SK-N-SH (cell line): Measurements from ENCODE around the gene CCDC74A. TPM values are rescaled to one million over a fixed set of nuclear protein-coding genes. Genes with fewer than 3 reads are reported as not detected.

Experiments
- CTCF ChIA-PET: fragments of 300-600, 350-600 bp; formaldehyde crosslinking; extraction: SDS; loops from one replicate; lab custom pipeline; 2021; lab: Yijun Ruan, JAX
- POLR2A ChIA-PET: fragments of 350-600 bp; sonication (Branson Sonifier 250); formaldehyde crosslinking; extraction: SDS; loops from one replicate; lab custom pipeline; 2020; ENCODE audit warnings: antibody characterized with exemption, inconsistent platforms; lab: Yijun Ruan, JAX
- DNase-seq: peaks from one replicate; pipeline ENCODE4 v3.0.0; 2012
- H2AFZ ChIP-seq: fragments of 200-600 bp; sonication (generic); 2 replicates; pipeline ENCODE4 v1.8.1; 2016; ENCODE audit warnings: antibody characterized with exemption, mild to moderate bottlenecking, low read depth
- H3F3A ChIP-seq: fragments of 200-600 bp; sonication (generic); replicated peaks from 2 replicates; pipeline ENCODE3; 2016; ENCODE audit warnings: antibody characterized with exemption, mild to moderate bottlenecking; ENCODE audit not compliant: insufficient read depth
- H3K27ac ChIP-seq, 2 experiments: fragments of 200-500 bp in 1 of 2; fragments of 200-600 bp in 1 of 2; sonication (Bioruptor generic) in 1 of 2; sonication (generic), shearing (Covaris generic) in 1 of 2; 2 replicates each; pipeline versions ENCODE4 v1.5.1 to v1.6.1; 2014 to 2016; ENCODE audit warnings: low read depth in 2 of 2, inconsistent platforms in 1 of 2, low read length in 1 of 2, mild to moderate bottlenecking in 1 of 2, mixed read lengths in 1 of 2
- H3K27me3 ChIP-seq: fragments of 200-600 bp; sonication (generic), shearing (Covaris generic); 2 replicates; pipeline ENCODE4 v1.6.1; 2016; ENCODE audit warnings: mixed run types; ENCODE audit not compliant: insufficient read depth
- H3K36me3 ChIP-seq, 2 experiments: fragments of 200-500 bp in 1 of 2; fragments of 200-600 bp in 1 of 2; sonication (Bioruptor generic) in 1 of 2; sonication (generic) in 1 of 2; replicated peaks in 1 of 2; 2 replicates each; pipeline versions ENCODE3 to v1.5.1; 2014 to 2016; ENCODE audit warnings: low read length in 1 of 2, mild to moderate bottlenecking in 1 of 2; ENCODE audit not compliant: insufficient read depth in 2 of 2, control insufficient read depth in 1 of 2
- H3K4me1 ChIP-seq, 2 experiments: fragments of 200-500 bp in 1 of 2; fragments of 200-600 bp in 1 of 2; sonication (Bioruptor generic) in 1 of 2; sonication (generic), shearing (Covaris generic) in 1 of 2; 2 replicates each; pipeline versions ENCODE4 v1.5.1 to v1.6.1; 2014 to 2016; ENCODE audit warnings: low read depth in 1 of 2, low read length in 1 of 2, mixed run types in 1 of 2; ENCODE audit not compliant: insufficient read depth in 2 of 2, control insufficient read depth in 1 of 2
- H3K4me2 ChIP-seq: fragments of 200-600 bp; sonication (generic), shearing (Covaris generic); 2 replicates; pipeline ENCODE4 v1.6.1; 2017; ENCODE audit warnings: mixed run types
- H3K4me3 ChIP-seq, 2 experiments: fragments of 200-500 bp in 1 of 2; fragments of 200-600 bp in 1 of 2; sonication (Bioruptor generic) in 1 of 2; sonication (generic), shearing (Covaris generic) in 1 of 2; 2 replicates each; pipeline versions ENCODE4 v1.5.1 to v1.8.1; 2014 to 2016; ENCODE audit warnings: low read depth in 2 of 2, inconsistent platforms in 1 of 2, low read length in 1 of 2, mild to moderate bottlenecking in 1 of 2, mixed read lengths in 1 of 2, moderate library complexity in 1 of 2
- H3K79me2 ChIP-seq: fragments of 200-600 bp; sonication (generic); 2 replicates; pipeline ENCODE4 v1.8.1; 2017; ENCODE audit warnings: mild to moderate bottlenecking; ENCODE audit not compliant: insufficient read depth
- H3K9ac ChIP-seq: fragments of 200-600 bp; sonication (generic); 2 replicates; pipeline ENCODE4 v1.6.1; 2017; ENCODE audit warnings: mixed run types
- H3K9me2 ChIP-seq: fragments of 200-600 bp; sonication (generic); 2 replicates; pipeline ENCODE4 v1.6.1; 2017; ENCODE audit warnings: mixed run types
- H3K9me3 ChIP-seq: fragments of 200-600 bp; sonication (generic); 2 replicates; pipeline ENCODE4 v1.6.1; 2017; ENCODE audit warnings: mixed run types, mild to moderate bottlenecking, moderate library complexity
- H4K20me1 ChIP-seq: fragments of 200-600 bp; sonication (generic); 2 replicates; pipeline ENCODE4 v1.6.1; 2017; ENCODE audit warnings: mild to moderate bottlenecking, mixed run types; ENCODE audit not compliant: insufficient read depth
- EP300 ChIP-seq, 2 experiments: IDR thresholded peaks; 2 replicates each; pipeline versions ENCODE4 v1.4.0 to v1.6.1; 2012; ENCODE audit warnings: borderline replicate concordance in 1 of 2, low read depth in 1 of 2, low read length in 1 of 2
- FOXM1 ChIP-seq: IDR thresholded peaks from 2 replicates; pipeline ENCODE4 v1.4.0; 2012; ENCODE audit warnings: low read depth, mild to moderate bottlenecking
- GABPA ChIP-seq: IDR thresholded peaks from 2 replicates; pipeline ENCODE4 v1.4.0; 2012; ENCODE audit warnings: low read depth, mild to moderate bottlenecking
- GATA2 ChIP-seq: sonication (generic); formaldehyde crosslinking; IDR thresholded peaks from 2 replicates; pipeline ENCODE4 v1.5.0; 2020; ENCODE audit warnings: mild to moderate bottlenecking, missing genetic modification reagents
- MEF2A ChIP-seq: IDR thresholded peaks from 2 replicates; pipeline ENCODE4 v1.4.0; 2012; ENCODE audit warnings: low read depth, borderline replicate concordance
- NRF1 ChIP-seq: IDR thresholded peaks from 2 replicates; pipeline ENCODE4 v1.6.1; 2012; ENCODE audit warnings: low read depth, mild to moderate bottlenecking, low read length
- RAD21 ChIP-seq: IDR thresholded peaks from 2 replicates; pipeline ENCODE4 v1.6.1; 2012; ENCODE audit warnings: mild to moderate bottlenecking, low read length
- SMC3 ChIP-seq: IDR thresholded peaks from 2 replicates; pipeline ENCODE4 v1.6.1; 2012; ENCODE audit warnings: low read depth, low read length, improper control_type of control experiment
- TAF1 ChIP-seq: IDR thresholded peaks from 2 replicates; pipeline ENCODE4 v1.6.1; 2012; ENCODE audit warnings: low read depth, mild to moderate bottlenecking, low read length, moderate library complexity, borderline replicate concordance
- TEAD4 ChIP-seq: IDR thresholded peaks from 2 replicates; pipeline ENCODE4 v1.4.0; 2012; ENCODE audit warnings: mild to moderate bottlenecking, borderline replicate concordance; ENCODE audit not compliant: insufficient read depth
- WGBS: methylation state at CpG from one replicate; pipeline ENCODE4 v1.1.6; 2017; ENCODE audit warnings: low lambda C conversion rate; 5-methylcytosine and 5-hydroxymethylcytosine counted together
- polyA plus RNA-seq, 3 experiments: library from polyadenylated mRNA; depleted of rRNA; stranded (reverse); fragments of >200 nt; gene quantifications; 2 replicates each; pipeline ENCODE4 v1.2.3, GENCODE V29; 2012
- TF ChIP-seq, protein P1 (sequence below): fragments of 200-600 bp; sonication (generic); IDR thresholded peaks from 2 replicates; pipeline ENCODE4 v1.6.1; 2017; ENCODE audit warnings: antibody characterized with exemption, mild to moderate bottlenecking, moderate library complexity
- TF ChIP-seq, protein P2 (sequence below): fragments of 150-350 bp; IDR thresholded peaks from 2 replicates; pipeline ENCODE4 v1.6.1; 2017; ENCODE audit warnings: antibody characterized with exemption, low read length, low read depth, borderline replicate concordance
- TF ChIP-seq, protein P3 (sequence below): fragments of 150-350 bp; IDR thresholded peaks from 2 replicates; pipeline ENCODE4 v1.6.1; 2016; ENCODE audit warnings: mild to moderate bottlenecking, low read depth, low read length
- TF ChIP-seq, protein P4 (sequence below): IDR thresholded peaks from 2 replicates; pipeline ENCODE4 v1.4.0; 2012; ENCODE audit warnings: low read depth
- TF ChIP-seq, protein P5 (sequence below): IDR thresholded peaks from 2 replicates; pipeline ENCODE4 v1.4.0; 2012; ENCODE audit warnings: low read depth, borderline replicate concordance

Gene CCDC74A
- polyA plus RNA-seq, 1 of the 3 experiments (the other 2 are of a cell fraction): 21.3 TPM

DNA sequence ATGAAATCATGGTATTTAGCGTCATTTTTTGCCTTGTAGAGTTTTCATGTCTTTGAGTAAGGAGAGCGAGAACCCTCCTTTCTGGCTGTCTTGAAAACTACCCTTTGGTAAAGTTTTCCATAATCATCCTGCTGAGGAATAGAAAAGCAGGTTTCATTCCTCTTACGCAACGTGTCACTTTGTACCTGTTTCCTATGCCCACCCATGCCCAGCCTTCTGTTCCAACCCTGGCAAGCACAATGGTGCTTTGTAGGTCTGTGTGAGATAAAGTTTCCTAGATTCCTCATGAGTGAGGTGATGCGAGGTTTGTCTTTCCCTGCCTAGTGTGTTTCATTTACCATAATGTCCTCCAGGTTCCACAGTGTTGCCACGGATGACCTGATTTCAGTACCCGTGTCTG lies 29.3 kb downstream of the CCDC74A start:
- H3K9ac ChIP-seq: no peak overlapping the region
- no peaks in the 10 kb centered on the region for H3K4me1 ChIP-seq
- CTCF ChIA-PET: no interaction called here
- no peaks in the 10 kb centered on the region for H3K36me3 ChIP-seq
- WGBS: 60% methylated on average over 7 of the region's 7 CpGs
- no peaks in the 10 kb centered on the region for H3K79me2 ChIP-seq
- POLR2A ChIA-PET: no interaction called here
- H3K9me2 ChIP-seq: no peaks in the 10 kb centered on the region
- H3K4me3 ChIP-seq: no peak overlapping the region
- H4K20me1 ChIP-seq: no peaks in the 10 kb centered on the region
- no peaks in the 10 kb centered on the region for H3F3A ChIP-seq
- no peak overlapping the region for H3K4me2 ChIP-seq
- H3K27me3 ChIP-seq: peaks cover 27% of the 10 kb centered on the region; the same call in 1 of the 2 replicates
- no peak overlapping the region for H2AFZ ChIP-seq
- DNase-seq: no peak
- TF ChIP-seq NRF1: no peak
- TF ChIP-seq, protein P1, sequence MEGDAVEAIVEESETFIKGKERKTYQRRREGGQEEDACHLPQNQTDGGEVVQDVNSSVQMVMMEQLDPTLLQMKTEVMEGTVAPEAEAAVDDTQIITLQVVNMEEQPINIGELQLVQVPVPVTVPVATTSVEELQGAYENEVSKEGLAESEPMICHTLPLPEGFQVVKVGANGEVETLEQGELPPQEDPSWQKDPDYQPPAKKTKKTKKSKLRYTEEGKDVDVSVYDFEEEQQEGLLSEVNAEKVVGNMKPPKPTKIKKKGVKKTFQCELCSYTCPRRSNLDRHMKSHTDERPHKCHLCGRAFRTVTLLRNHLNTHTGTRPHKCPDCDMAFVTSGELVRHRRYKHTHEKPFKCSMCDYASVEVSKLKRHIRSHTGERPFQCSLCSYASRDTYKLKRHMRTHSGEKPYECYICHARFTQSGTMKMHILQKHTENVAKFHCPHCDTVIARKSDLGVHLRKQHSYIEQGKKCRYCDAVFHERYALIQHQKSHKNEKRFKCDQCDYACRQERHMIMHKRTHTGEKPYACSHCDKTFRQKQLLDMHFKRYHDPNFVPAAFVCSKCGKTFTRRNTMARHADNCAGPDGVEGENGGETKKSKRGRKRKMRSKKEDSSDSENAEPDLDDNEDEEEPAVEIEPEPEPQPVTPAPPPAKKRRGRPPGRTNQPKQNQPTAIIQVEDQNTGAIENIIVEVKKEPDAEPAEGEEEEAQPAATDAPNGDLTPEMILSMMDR: no peak
- TF ChIP-seq, protein P2, sequence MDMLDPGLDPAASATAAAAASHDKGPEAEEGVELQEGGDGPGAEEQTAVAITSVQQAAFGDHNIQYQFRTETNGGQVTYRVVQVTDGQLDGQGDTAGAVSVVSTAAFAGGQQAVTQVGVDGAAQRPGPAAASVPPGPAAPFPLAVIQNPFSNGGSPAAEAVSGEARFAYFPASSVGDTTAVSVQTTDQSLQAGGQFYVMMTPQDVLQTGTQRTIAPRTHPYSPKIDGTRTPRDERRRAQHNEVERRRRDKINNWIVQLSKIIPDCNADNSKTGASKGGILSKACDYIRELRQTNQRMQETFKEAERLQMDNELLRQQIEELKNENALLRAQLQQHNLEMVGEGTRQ: no peak
- H3K9me3 ChIP-seq: no peaks in the 10 kb centered on the region
- no peak overlapping the region for H3K27ac ChIP-seq

DNA sequence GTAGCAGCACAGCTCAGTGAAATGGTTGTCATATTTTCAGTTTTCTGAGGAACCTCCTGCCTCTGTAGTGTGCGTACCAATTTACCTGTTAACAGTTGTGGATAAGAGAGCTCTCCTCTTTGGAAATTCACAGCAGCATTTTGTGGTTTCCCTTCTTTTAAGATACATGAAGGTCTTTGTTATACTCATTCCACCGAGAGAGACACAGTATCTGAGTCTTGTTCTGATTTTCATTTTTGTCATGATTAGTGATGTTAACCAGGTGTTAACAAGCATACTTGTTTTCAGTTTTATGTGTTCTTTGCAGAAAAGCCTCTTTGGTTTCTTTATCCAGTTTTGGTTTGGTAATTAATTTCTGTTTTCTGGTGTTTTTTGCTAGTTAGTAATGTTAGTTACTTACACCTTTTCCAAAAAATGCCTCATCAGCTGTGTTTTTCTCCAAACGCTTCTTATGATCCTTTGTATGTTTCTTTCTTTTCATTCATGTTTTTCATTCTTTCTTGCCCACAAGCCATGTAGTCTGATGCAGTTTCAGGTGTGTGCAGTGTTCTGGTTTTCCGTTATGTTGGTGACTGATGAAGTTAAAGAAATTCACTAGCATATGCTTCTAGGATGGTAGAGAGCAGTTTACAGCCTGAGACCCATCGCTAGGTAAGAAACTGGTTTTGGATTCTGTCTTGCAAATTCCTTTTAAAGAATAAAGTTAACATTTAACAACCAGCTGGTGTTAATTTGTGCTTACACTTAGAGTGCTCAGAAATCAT lies 30.1 kb downstream of the CCDC74A start:
- Histone ChIP-seq H4K20me1 (no peaks in the 10 kb centered on the region), H3K27me3 (peaks cover 27% of the 10 kb centered on the region; the same call in 1 of the 2 replicates), H3K9me3 (no peaks in the 10 kb centered on the region), H3K36me3 (no peaks in the 10 kb centered on the region), H3K4me3 (no peak overlapping the region), H3K4me1 (no peaks in the 10 kb centered on the region), H3F3A (no peaks in the 10 kb centered on the region), H2AFZ (no peak overlapping the region), H3K9ac (no peak overlapping the region), H3K4me2 (no peak overlapping the region), H3K9me2 (no peaks in the 10 kb centered on the region), H3K27ac (no peak overlapping the region), H3K79me2 (no peaks in the 10 kb centered on the region)
- DNase-seq: no peak
- 50% methylated on average over 5 of the region's 5 CpGs for WGBS
- POLR2A ChIA-PET: no interaction called here
- TF ChIP-seq, protein P3, sequence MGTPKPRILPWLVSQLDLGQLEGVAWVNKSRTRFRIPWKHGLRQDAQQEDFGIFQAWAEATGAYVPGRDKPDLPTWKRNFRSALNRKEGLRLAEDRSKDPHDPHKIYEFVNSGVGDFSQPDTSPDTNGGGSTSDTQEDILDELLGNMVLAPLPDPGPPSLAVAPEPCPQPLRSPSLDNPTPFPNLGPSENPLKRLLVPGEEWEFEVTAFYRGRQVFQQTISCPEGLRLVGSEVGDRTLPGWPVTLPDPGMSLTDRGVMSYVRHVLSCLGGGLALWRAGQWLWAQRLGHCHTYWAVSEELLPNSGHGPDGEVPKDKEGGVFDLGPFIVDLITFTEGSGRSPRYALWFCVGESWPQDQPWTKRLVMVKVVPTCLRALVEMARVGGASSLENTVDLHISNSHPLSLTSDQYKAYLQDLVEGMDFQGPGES: no peak
- TF ChIP-seq GATA2 (CRISPR knock-in tag) (no peak), TAF1 (no peak), SMC3 (no peak), EP300 (IDR thresholded peaks at IDR 0.05; ENCODE audit: borderline replicate concordance in 1 of 2, low read depth in 1 of 2, low read length in 1 of 2) (no peak), MEF2A (no peak), TEAD4 (no peak), GABPA (no peak), FOXM1 (no peak), RAD21 (no peak)
- TF ChIP-seq, protein P2: no peak
- TF ChIP-seq, protein P4, sequence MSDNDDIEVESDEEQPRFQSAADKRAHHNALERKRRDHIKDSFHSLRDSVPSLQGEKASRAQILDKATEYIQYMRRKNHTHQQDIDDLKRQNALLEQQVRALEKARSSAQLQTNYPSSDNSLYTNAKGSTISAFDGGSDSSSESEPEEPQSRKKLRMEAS: no peak
- TF ChIP-seq, protein P5, sequence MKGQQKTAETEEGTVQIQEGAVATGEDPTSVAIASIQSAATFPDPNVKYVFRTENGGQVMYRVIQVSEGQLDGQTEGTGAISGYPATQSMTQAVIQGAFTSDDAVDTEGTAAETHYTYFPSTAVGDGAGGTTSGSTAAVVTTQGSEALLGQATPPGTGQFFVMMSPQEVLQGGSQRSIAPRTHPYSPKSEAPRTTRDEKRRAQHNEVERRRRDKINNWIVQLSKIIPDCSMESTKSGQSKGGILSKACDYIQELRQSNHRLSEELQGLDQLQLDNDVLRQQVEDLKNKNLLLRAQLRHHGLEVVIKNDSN: no peak
- CTCF ChIA-PET: interaction anchor here (0.7 to 1.5 kb wide), 2 partner anchors 20 to 65 kb away, joined by 3 to 4 read pairs; partner anchors contain the start of gene MZT2A
